AG09309 (cell line): Measurements from ENCODE around the gene KLF3.

Source experiments
- DNase-seq: peaks from one replicate; pipeline ENCODE4 v3.0.0-alpha.2; 2010; ENCODE audit warnings: low read depth
- H3K4me3 ChIP-seq: 2 replicates; pipeline ENCODE4 v1.5.1; 2011; ENCODE audit warnings: mild to moderate bottlenecking, low read depth, low read length, moderate library complexity; ENCODE audit not compliant: control insufficient read depth
- CTCF ChIP-seq: IDR thresholded peaks from 2 replicates; pipeline ENCODE4 v1.5.1; 2011; ENCODE audit warnings: mild to moderate bottlenecking, low read depth, low read length, inconsistent platforms; ENCODE audit not compliant: insufficient read depth, control insufficient read depth; ENCODE audit errors: missing control alignments

The KLF3 gene

GRCh38 chr4:38684951-38685844 is 21.2 kb downstream of the KLF3 start:
- no peak for TF ChIP-seq CTCF
- H3K4me3 ChIP-seq: no peak overlapping the region
- no peak for DNase-seq

GRCh38 chr4:38686682-38687081 is 22.7 kb downstream of the KLF3 start:
- no peak for DNase-seq
- TF ChIP-seq CTCF: no peak
- no peak overlapping the region for H3K4me3 ChIP-seq

- TF ChIP-seq CTCF: no peak
- no peak overlapping the region for H3K4me3 ChIP-seq
- no peak for DNase-seq
Observed at GRCh38 chr4:38687571-38688011, 23.6 kb downstream of the KLF3 start.

GRCh38 chr4:38688676-38689355 is 24.8 kb downstream of the KLF3 start:
- no peak for TF ChIP-seq CTCF
- no peak overlapping the region for H3K4me3 ChIP-seq
- DNase-seq: no peak

GRCh38 chr4:38691251-38692008 is 27.4 kb downstream of the KLF3 start:
- no peak for TF ChIP-seq CTCF
- H3K4me3 ChIP-seq: no peak overlapping the region
- DNase-seq: peak; percentile 71

GRCh38 chr4:38692421-38692820 is 28.4 kb downstream of the KLF3 start:
- TF ChIP-seq CTCF: no peak
- no peak for DNase-seq
- no peak overlapping the region for H3K4me3 ChIP-seq
